Measurements from ENCODE around the gene PBXIP1. TPM values are rescaled to one million over a fixed set of nuclear protein-coding genes. Genes with fewer than 3 reads are reported as not detected.
"Not testable (repeated sequence)": the region's sequence is repeated elsewhere in the genome, so short reads cannot be mapped to it uniquely, and the experiment has no call there.

PBXIP1 gene
- total and polyA plus RNA-seq, 2 experiments from 2014 or later, result 26.4 to 70.4 TPM

- Histone ChIP-seq H3K9me2 (ENCODE audit: insufficient read depth) (no peaks in the 10 kb centered on the region), H3K4me3 (peak overlapping the region; percentile 92), H3K4me1 (ENCODE audit: insufficient read depth) (peaks cover 5% of the 10 kb centered on the region), H3K27ac (no peak overlapping the region), H3K4me2 (ENCODE audit: unreplicated experiment) (peak overlapping the region; percentile 99), H3K9ac (peak overlapping the region; percentile 85), H4K20me1 (ENCODE audit: insufficient read depth) (no peaks in the 10 kb centered on the region), H3K27me3 (replicated peaks; ENCODE audit: insufficient read depth) (no peaks in the 10 kb centered on the region), H3F3A (ENCODE audit: insufficient read depth) (no peaks in the 10 kb centered on the region; the same call in 1 of the 2 replicates), H3K79me2 (ENCODE audit: insufficient read depth) (peaks cover 69% of the 10 kb centered on the region), H3K36me3 (ENCODE audit: low read depth) (0 out of 2 replicates have a peak, but pooled peaks cover 6% of the 10 kb centered on the region), H3K9me3 (ENCODE audit: low read depth) (no peaks in the 10 kb centered on the region), H2AFZ (peak overlapping the region; percentile 85)
- in situ Hi-C loops (cut with MboI), result no loop called here
- DNase-seq, result peak; percentile 29
- no peak for TF ChIP-seq EZH2phosphoT487 (IDR thresholded peaks at IDR 0.05; ENCODE audit: insufficient read depth, low read depth)
- no peak for TF ChIP-seq EZH2 (IDR thresholded peaks at IDR 0.05; ENCODE audit: insufficient read depth, poor library complexity, severe bottlenecking)
- WGBS, 2 experiments (ENCODE audit: low coverage in 1 of 2, low lambda C conversion rate in 2 of 2, missing lambda C conversion rate in 2 of 2), result 21 to 22% methylated on average over 17 of the region's 17 CpGs
These were observed 28.0 kb upstream of the PBXIP1 start for GRCh38 chr1:154983776-154984466.

- Histone ChIP-seq H3K9ac (peak within 1 kb of the TSS; percentile 85), H3K36me3 (ENCODE audit: low read depth) (no peaks in the 10 kb centered on the region), H2AFZ (peak within 1 kb of the TSS; percentile 85), H3K4me1 (ENCODE audit: insufficient read depth) (peaks cover 5% of the 10 kb centered on the region), H3K27ac (no peak within 1 kb of the TSS; the same call in 1 of the 2 replicates), H3K9me2 (ENCODE audit: insufficient read depth) (no peaks in the 10 kb centered on the region), H3K79me2 (ENCODE audit: insufficient read depth) (peaks cover 73% of the 10 kb centered on the region), H4K20me1 (ENCODE audit: insufficient read depth) (no peaks in the 10 kb centered on the region), H3K4me2 (ENCODE audit: unreplicated experiment) (peak within 1 kb of the TSS; percentile 99), H3F3A (ENCODE audit: insufficient read depth) (no peaks in the 10 kb centered on the region; the same call in 1 of the 2 replicates), H3K9me3 (ENCODE audit: low read depth) (no peaks in the 10 kb centered on the region), H3K27me3 (replicated peaks; ENCODE audit: insufficient read depth) (no peaks in the 10 kb centered on the region), H3K4me3 (peak within 1 kb of the TSS; percentile 92)
- in situ Hi-C loops (cut with MboI), result no loop called here
- DNase-seq, result peak; percentile 100
- TF ChIP-seq EZH2phosphoT487 (IDR thresholded peaks at IDR 0.05; ENCODE audit: insufficient read depth, low read depth) (no peak), EZH2 (IDR thresholded peaks at IDR 0.05; ENCODE audit: insufficient read depth, poor library complexity, severe bottlenecking) (no peak)
- 0 to 1% methylated on average over 26 of the region's 26 CpGs for WGBS, 2 experiments (ENCODE audit: low coverage in 1 of 2, low lambda C conversion rate in 2 of 2, missing lambda C conversion rate in 2 of 2)
These were observed 27.2 kb upstream of the PBXIP1 start, which contains the start of gene FLAD1 for GRCh38 chr1:154982897-154983648. FLAD1 (plus strand) TSS chr1:154983344; CDS start chr1:154983695, 351 bp downstream.

GRCh38 chr1:154982341-154982740 is 26.4 kb upstream of the PBXIP1 start:
- Histone ChIP-seq H3K27me3 (replicated peaks; ENCODE audit: insufficient read depth) (no peaks in the 10 kb centered on the region), H3F3A (ENCODE audit: insufficient read depth) (no peaks in the 10 kb centered on the region; the same call in 1 of the 2 replicates), H4K20me1 (ENCODE audit: insufficient read depth) (no peaks in the 10 kb centered on the region), H3K79me2 (ENCODE audit: insufficient read depth) (peaks cover 73% of the 10 kb centered on the region), H3K9me2 (ENCODE audit: insufficient read depth) (no peaks in the 10 kb centered on the region), H2AFZ (peak overlapping the region; percentile 79), H3K9ac (peak overlapping the region; percentile 57), H3K27ac (no peak overlapping the region), H3K4me3 (peak overlapping the region; percentile 92), H3K36me3 (ENCODE audit: low read depth) (no peaks in the 10 kb centered on the region), H3K4me1 (ENCODE audit: insufficient read depth) (peaks cover 5% of the 10 kb centered on the region), H3K9me3 (ENCODE audit: low read depth) (no peaks in the 10 kb centered on the region), H3K4me2 (ENCODE audit: unreplicated experiment) (peak overlapping the region; percentile 71)
- TF ChIP-seq EZH2phosphoT487 (IDR thresholded peaks at IDR 0.05; ENCODE audit: insufficient read depth, low read depth) (no peak), EZH2 (IDR thresholded peaks at IDR 0.05; ENCODE audit: insufficient read depth, poor library complexity, severe bottlenecking) (no peak)
- WGBS, 2 experiments (ENCODE audit: low coverage in 1 of 2, low lambda C conversion rate in 2 of 2, missing lambda C conversion rate in 2 of 2), result 53 to 70% methylated on average over 6 of the region's 6 CpGs
- no peak for DNase-seq
- in situ Hi-C loops (cut with MboI), result no loop called here

- Histone ChIP-seq H3K36me3 (ENCODE audit: low read depth) (no peaks in the 10 kb centered on the region), H3K27ac (no peak overlapping the region), H2AFZ (no peak overlapping the region), H3K4me3 (no peak overlapping the region), H3K9me3 (ENCODE audit: low read depth) (no peaks in the 10 kb centered on the region), H3K9me2 (ENCODE audit: insufficient read depth) (no peaks in the 10 kb centered on the region), H3K79me2 (ENCODE audit: insufficient read depth) (peaks cover 55% of the 10 kb centered on the region), H3K27me3 (replicated peaks; ENCODE audit: insufficient read depth) (no peaks in the 10 kb centered on the region), H3K4me2 (ENCODE audit: unreplicated experiment) (no peak overlapping the region), H4K20me1 (ENCODE audit: insufficient read depth) (no peaks in the 10 kb centered on the region), H3K9ac (no peak overlapping the region), H3K4me1 (ENCODE audit: insufficient read depth) (peaks cover 10% of the 10 kb centered on the region), H3F3A (ENCODE audit: insufficient read depth) (peaks cover 25% of the 10 kb centered on the region)
- TF ChIP-seq EZH2 (IDR thresholded peaks at IDR 0.05; ENCODE audit: insufficient read depth, poor library complexity, severe bottlenecking) (no peak), EZH2phosphoT487 (IDR thresholded peaks at IDR 0.05; ENCODE audit: insufficient read depth, low read depth) (no peak)
- 99 to 100% methylated on average over 3 of the region's 3 CpGs for WGBS, 2 experiments (ENCODE audit: low coverage in 1 of 2, low lambda C conversion rate in 2 of 2, missing lambda C conversion rate in 2 of 2)
- no peak for DNase-seq
- in situ Hi-C loops (cut with MboI), result no loop called here
These were observed 22.5 kb upstream of the PBXIP1 start for GRCh38 chr1:154978360-154978759.

- H3K36me3 ChIP-seq (ENCODE audit: low read depth); H4K20me1 ChIP-seq (ENCODE audit: insufficient read depth); H3K27ac ChIP-seq; H3K9me3 ChIP-seq (ENCODE audit: low read depth); H3K4me3 ChIP-seq; H3K9ac ChIP-seq; in situ Hi-C loops (cut with MboI); H3K27me3 ChIP-seq (replicated peaks; ENCODE audit: insufficient read depth); H3K9me2 ChIP-seq (ENCODE audit: insufficient read depth); DNase-seq; H3K4me2 ChIP-seq (ENCODE audit: unreplicated experiment); H2AFZ ChIP-seq: not testable (repeated sequence)
- H3K79me2 ChIP-seq (ENCODE audit: insufficient read depth), result peaks cover 53% of the 10 kb centered on the region
- 59 to 62% methylated on average over 3 of the region's 3 CpGs for WGBS, 2 experiments (ENCODE audit: low coverage in 1 of 2, low lambda C conversion rate in 2 of 2, missing lambda C conversion rate in 2 of 2)
- H3F3A ChIP-seq (ENCODE audit: insufficient read depth), result peaks cover 31% of the 10 kb centered on the region
- peaks cover 14% of the 10 kb centered on the region for H3K4me1 ChIP-seq (ENCODE audit: insufficient read depth)
These were observed 21.9 kb upstream of the PBXIP1 start for GRCh38 chr1:154977762-154978161.

Data from GM23248 (cell line).